ENCODE data around the gene STK16. TPM values are rescaled to one million over a fixed set of nuclear protein-coding genes. Genes with fewer than 3 reads are reported as not detected.
A peak's percentile ranks its signal among the peaks of the same experiment; 100 is the strongest.

The STK16 gene
- polyA plus RNA-seq, 3 donors, result 38.9 to 40.4 (median 39.9) TPM

DNA sequence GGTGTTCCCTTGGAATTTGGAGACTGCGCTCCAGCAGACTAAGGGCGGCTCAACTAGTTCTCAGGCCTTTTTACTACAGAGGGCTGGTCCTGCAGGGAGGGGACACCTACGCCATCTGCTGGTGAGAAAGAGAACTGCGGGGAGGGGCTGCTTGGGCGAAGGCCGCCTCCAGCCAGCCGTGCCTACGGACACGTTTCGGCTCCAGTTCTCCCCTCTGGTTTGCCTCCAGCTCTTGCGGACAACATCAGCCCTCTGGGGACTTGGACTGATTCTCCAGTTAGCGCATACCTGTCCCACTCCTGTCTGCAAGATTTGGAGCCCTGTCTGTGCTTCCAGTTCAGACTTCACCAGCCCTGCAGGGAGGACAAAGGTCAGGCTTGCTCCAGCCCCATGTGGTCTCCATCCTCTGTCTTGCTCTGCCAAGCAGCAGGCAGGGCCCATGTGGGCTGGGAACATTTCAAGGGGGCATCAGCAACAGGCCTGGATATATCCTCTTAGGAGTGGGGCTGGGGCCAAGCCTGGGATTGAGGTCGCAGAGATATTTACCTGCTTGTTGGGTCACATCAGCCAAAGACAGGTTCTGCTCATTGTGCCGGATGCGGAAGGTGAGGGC is 53.6 kb downstream of the STK16 start:
- peak; percentile 74 for DNase-seq

DNA sequence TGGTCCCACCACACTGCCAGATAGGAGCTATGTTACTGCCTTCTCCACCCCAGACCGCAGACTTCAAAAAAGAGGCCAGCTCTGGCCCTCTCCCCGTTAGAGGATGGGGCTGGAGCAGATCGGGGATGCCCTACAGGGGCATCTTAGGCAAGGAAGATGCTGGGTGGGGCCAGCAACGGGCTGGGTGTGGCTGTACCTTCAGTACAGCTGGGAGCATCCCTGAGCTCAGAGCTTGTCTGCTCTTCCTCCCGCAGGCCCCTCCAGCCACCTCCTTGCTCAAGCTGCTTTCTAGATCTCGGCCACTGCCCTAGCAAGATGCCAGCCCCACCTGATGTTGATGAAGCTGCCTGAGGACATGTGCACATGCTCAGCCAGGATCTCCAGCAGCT is 54.1 kb downstream of the STK16 start:
- no peak for DNase-seq

Other genes starting within 250 kb of the STK16 start
- gene CFAP65, start 204.0 kb upstream of the STK16 start, polyA plus RNA-seq (ENCODE audit: insufficient read length in 3 of 3), result 1 to 10 TPM in 1 of 3 donors, under 1 TPM in 2; 0.07 to 1.1 (median 0.56) TPM
- 1 to 10 TPM; 2.0 to 3.2 (median 2.0) TPM for gene IHH, start 184.6 kb upstream of the STK16 start, polyA plus RNA-seq (ENCODE audit: insufficient read length in 3 of 3)
- gene NHEJ1, start 84.7 kb upstream of the STK16 start, polyA plus RNA-seq (ENCODE audit: insufficient read length in 3 of 3), result 10 to 100 TPM; 17.6 to 21.4 (median 19.6) TPM
- gene SLC23A3, start 75.5 kb upstream of the STK16 start, polyA plus RNA-seq (ENCODE audit: insufficient read length in 3 of 3), result 10 to 100 TPM; 23.5 to 29.0 (median 25.1) TPM
- 10 to 100 TPM; 71.7 to 79.7 (median 78.6) TPM for gene CNPPD1, start 68.6 kb upstream of the STK16 start, polyA plus RNA-seq (ENCODE audit: insufficient read length in 3 of 3)
- 100 to 1,000 TPM; 113 to 119 (median 113) TPM for gene RETREG2, start 67.2 kb upstream of the STK16 start, polyA plus RNA-seq (ENCODE audit: insufficient read length in 3 of 3)
- 10 to 100 TPM; 40.9 to 51.8 (median 49.4) TPM for gene ZFAND2B, start 38.7 kb upstream of the STK16 start, polyA plus RNA-seq (ENCODE audit: insufficient read length in 3 of 3)
- 10 to 100 TPM; 37.9 to 47.3 (median 44.8) TPM for gene ABCB6, start 26.5 kb upstream of the STK16 start, polyA plus RNA-seq (ENCODE audit: insufficient read length in 3 of 3)
- gene ATG9A, start 15.8 kb upstream of the STK16 start, polyA plus RNA-seq (ENCODE audit: insufficient read length in 3 of 3), result 10 to 100 TPM; 45.2 to 48.4 (median 46.3) TPM
- gene ANKZF1, start 15.7 kb upstream of the STK16 start, polyA plus RNA-seq (ENCODE audit: insufficient read length in 3 of 3), result 10 to 100 TPM; 51.3 to 84.1 (median 72.8) TPM
- 10 to 100 TPM; 17.4 to 28.5 (median 27.1) TPM for gene GLB1L, start within 50 bp of the STK16 start, polyA plus RNA-seq (ENCODE audit: insufficient read length in 3 of 3)
- 1 to 10 TPM in 1 of 3 donors, under 1 TPM in 2; 0.89 to 1.1 (median 0.91) TPM for gene TUBA4B, start 7.8 kb downstream of the STK16 start, polyA plus RNA-seq (ENCODE audit: insufficient read length in 3 of 3)
- 10 to 100 TPM; 32.9 to 40.0 (median 33.1) TPM for gene TUBA4A, start 8.4 kb downstream of the STK16 start, polyA plus RNA-seq (ENCODE audit: insufficient read length in 3 of 3)
- 10 to 100 TPM; 75.7 to 85.1 (median 79.1) TPM for gene DNAJB2, start 33.9 kb downstream of the STK16 start, polyA plus RNA-seq (ENCODE audit: insufficient read length in 3 of 3)
- under 1 TPM; 0.16 to 0.27 (median 0.17) TPM for gene PTPRN, start 63.9 kb downstream of the STK16 start, polyA plus RNA-seq (ENCODE audit: insufficient read length in 3 of 3)
- gene RESP18, start 87.3 kb downstream of the STK16 start, polyA plus RNA-seq (ENCODE audit: insufficient read length in 3 of 3), result not detected
- gene DNPEP, start 142.4 kb downstream of the STK16 start, polyA plus RNA-seq (ENCODE audit: insufficient read length in 3 of 3), result 10 to 100 TPM; 64.4 to 91.2 (median 66.4) TPM
- 1 to 10 TPM; 5.5 to 8.2 (median 6.0) TPM for gene DES, start 172.9 kb downstream of the STK16 start, polyA plus RNA-seq (ENCODE audit: insufficient read length in 3 of 3)
- gene SPEG, start 189.4 kb downstream of the STK16 start, polyA plus RNA-seq (ENCODE audit: insufficient read length in 3 of 3), result 10 to 100 TPM; 13.1 to 16.9 (median 13.5) TPM